Measurements from ENCODE around the gene FAM89A. TPM values are rescaled to one million over a fixed set of nuclear protein-coding genes. Genes with fewer than 3 reads are reported as not detected.

Gene FAM89A
- total RNA-seq, 1 experiment from 2014 or later, result 23.6 TPM

- H3K79me2 ChIP-seq (ENCODE audit: insufficient read depth, low read length), result no peaks in the 10 kb centered on the region
- H3K9ac ChIP-seq (ENCODE audit: low read length), result no peak overlapping the region
- no peak for ATAC-seq
- no peak overlapping the region for H3K27ac ChIP-seq (ENCODE audit: low read depth, low read length)
- no peak for DNase-seq (ENCODE audit: low read depth, low spot score)
- H4K20me1 ChIP-seq (ENCODE audit: insufficient read depth), result no peaks in the 10 kb centered on the region
- H2AFZ ChIP-seq (ENCODE audit: low read depth, low read length, poor library complexity, severe bottlenecking), result no peak overlapping the region
- no peak overlapping the region for H3K4me3 ChIP-seq (replicated peaks in 1 of 2; ENCODE audit: low read depth in 1 of 2, low read length in 2 of 2)
- intact Hi-C loops (cut with micrococcal nuclease), result no loop called here
- POLR2A ChIA-PET, result no interaction called here
- H3K4me1 ChIP-seq (ENCODE audit: control insufficient read depth in 1 of 2, insufficient read depth in 2 of 2, low read length in 2 of 2), result no peaks in the 10 kb centered on the region
- H3K9me2 ChIP-seq (ENCODE audit: insufficient read depth), result no peaks in the 10 kb centered on the region
- H3K36me3 ChIP-seq (ENCODE audit: control insufficient read depth in 1 of 2, insufficient read depth in 2 of 2, low read length in 2 of 2), result peaks cover 13 to 29% of the 10 kb centered on the region in 2 experiments; a peak in 3 of 4 replicates
- CTCF ChIA-PET, result no interaction called here
- RAD21 ChIA-PET (ENCODE audit: low non-redundant PET in 1 of 2, low total read pairs in 2 of 2, uncharacterized antibody in 2 of 2, unreplicated experiment in 2 of 2), result no interaction called here
- no TSS peak for BruUV-seq (replicated peaks)
- H3K27me3 ChIP-seq (ENCODE audit: insufficient read depth, low read length), result no peaks in the 10 kb centered on the region
- TF ChIP-seq SIN3A (IDR thresholded peaks at IDR 0.05; ENCODE audit: low read depth) (no peak), YY1 (IDR thresholded peaks at IDR 0.05; ENCODE audit: extremely low read depth, insufficient replicate concordance, low read depth, low read length) (no peak), ATF3 (IDR thresholded peaks at IDR 0.05) (no peak), FOSL1 (IDR thresholded peaks at IDR 0.05; ENCODE audit: low read depth) (no peak), JUND (IDR thresholded peaks at IDR 0.05) (no peak), POLR2A (IDR thresholded peaks at IDR 0.05; ENCODE audit: borderline replicate concordance, extremely low read depth, insufficient read depth, insufficient read length) (no peak), SRF (IDR thresholded peaks at IDR 0.05; ENCODE audit: low read depth) (no peak), EZH2 (IDR thresholded peaks at IDR 0.05) (no peak), CTCF (IDR thresholded peaks at IDR 0.05 in 2 of 3, conservative IDR thresholded peaks at IDR 0.05 in 1 of 3; ENCODE audit: borderline replicate concordance in 1 of 3, insufficient read depth in 1 of 3, low read depth in 2 of 3, low read length in 2 of 3) (no peak), ZFX (IDR thresholded peaks at IDR 0.05) (no peak), ELF1 (IDR thresholded peaks at IDR 0.05; ENCODE audit: borderline replicate concordance, low read depth) (no peak), CBX3 (IDR thresholded peaks at IDR 0.05; ENCODE audit: low read depth) (no peak), RAD21 (IDR thresholded peaks at IDR 0.05; ENCODE audit: low read depth) (no peak), CEBPB (IDR thresholded peaks at IDR 0.05; ENCODE audit: low read depth) (no peak), SP1 (IDR thresholded peaks at IDR 0.05; ENCODE audit: low read depth) (no peak), ZNF274 (IDR thresholded peaks at IDR 0.05; ENCODE audit: low read depth, low read length) (no peak)
- TF ChIP-seq, protein P1, sequence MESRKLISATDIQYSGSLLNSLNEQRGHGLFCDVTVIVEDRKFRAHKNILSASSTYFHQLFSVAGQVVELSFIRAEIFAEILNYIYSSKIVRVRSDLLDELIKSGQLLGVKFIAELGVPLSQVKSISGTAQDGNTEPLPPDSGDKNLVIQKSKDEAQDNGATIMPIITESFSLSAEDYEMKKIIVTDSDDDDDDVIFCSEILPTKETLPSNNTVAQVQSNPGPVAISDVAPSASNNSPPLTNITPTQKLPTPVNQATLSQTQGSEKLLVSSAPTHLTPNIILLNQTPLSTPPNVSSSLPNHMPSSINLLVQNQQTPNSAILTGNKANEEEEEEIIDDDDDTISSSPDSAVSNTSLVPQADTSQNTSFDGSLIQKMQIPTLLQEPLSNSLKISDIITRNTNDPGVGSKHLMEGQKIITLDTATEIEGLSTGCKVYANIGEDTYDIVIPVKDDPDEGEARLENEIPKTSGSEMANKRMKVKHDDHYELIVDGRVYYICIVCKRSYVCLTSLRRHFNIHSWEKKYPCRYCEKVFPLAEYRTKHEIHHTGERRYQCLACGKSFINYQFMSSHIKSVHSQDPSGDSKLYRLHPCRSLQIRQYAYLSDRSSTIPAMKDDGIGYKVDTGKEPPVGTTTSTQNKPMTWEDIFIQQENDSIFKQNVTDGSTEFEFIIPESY (IDR thresholded peaks at IDR 0.05; ENCODE audit: extremely low read depth, insufficient replicate concordance, low read length), result no peak
- H3K4me2 ChIP-seq (ENCODE audit: low read length), result no peak overlapping the region
- H3K9me3 ChIP-seq (ENCODE audit: control insufficient read depth in 1 of 2, insufficient read depth in 1 of 2, low read depth in 1 of 2, low read length in 2 of 2), result no peaks in the 10 kb centered on the region
Measured at GRCh38 chr1:231000201-231000600, 39.9 kb downstream of the FAM89A start.

Data from HCT116 (cell line).